MM.1S (cell line): ENCODE results near the gene MYO9B.

ENCODE experiments used
- DNase-seq: peaks from one replicate; pipeline ENCODE4 v3.0.0-alpha.2; 2015
- H2AFZ ChIP-seq: fragments of 300-600 bp; sonication (generic); 2 replicates; pipeline ENCODE4 v1.6.0; 2016; ENCODE audit warnings: antibody characterized with exemption, low read length
- H3F3A ChIP-seq: fragments of 300-600 bp; sonication (generic); 2 replicates; pipeline ENCODE4 v1.6.1; 2016; ENCODE audit warnings: mild to moderate bottlenecking, antibody characterized with exemption, low read length, moderate library complexity, mixed read lengths; ENCODE audit not compliant: insufficient read depth
- H3K27ac ChIP-seq: fragments of 300-600 bp; sonication (generic); 2 replicates; pipeline ENCODE4 v1.5.1; 2016; ENCODE audit warnings: mild to moderate bottlenecking, low read length
- H3K27me3 ChIP-seq: fragments of 300-600 bp; sonication (generic); replicated peaks from 2 replicates; pipeline ENCODE4 v1.6.0; 2016; ENCODE audit warnings: low read length; ENCODE audit not compliant: insufficient read depth
- H3K36me3 ChIP-seq: fragments of 300-600 bp; sonication (generic); replicated peaks from 2 replicates; pipeline ENCODE4 v1.6.1; 2016; ENCODE audit warnings: mild to moderate bottlenecking, low read length, mixed read lengths; ENCODE audit not compliant: insufficient read depth
- H3K4me1 ChIP-seq: fragments of 300-600 bp; sonication (generic); 2 replicates; pipeline ENCODE4 v1.6.1; 2016; ENCODE audit warnings: low read length, mixed read lengths
- H3K4me2 ChIP-seq: fragments of 300-600 bp; sonication (generic); 2 replicates; pipeline ENCODE4 v1.6.0; 2016; ENCODE audit warnings: low read depth, low read length
- H3K4me3 ChIP-seq: fragments of 300-600 bp; sonication (generic); 2 replicates; pipeline ENCODE4 v1.5.1; 2016; ENCODE audit warnings: low read length, mixed read lengths
- H3K79me2 ChIP-seq: fragments of 300-600 bp; sonication (generic); 2 replicates; pipeline ENCODE4 v1.6.1; 2016; ENCODE audit warnings: mixed run types, low read length, mixed read lengths
- H3K9ac ChIP-seq: fragments of 300-600 bp; sonication (generic); 2 replicates; pipeline ENCODE4 v1.6.1; 2016; ENCODE audit warnings: low read length, mixed read lengths
- H3K9me2 ChIP-seq: fragments of 300-600 bp; sonication (generic); replicated peaks from 2 replicates; pipeline ENCODE4 v1.6.1; 2016; ENCODE audit warnings: mild to moderate bottlenecking, low read length, mixed read lengths; ENCODE audit not compliant: insufficient read depth
- H3K9me3 ChIP-seq: fragments of 300-600 bp; sonication (generic); replicated peaks from 2 replicates; pipeline ENCODE4 v1.6.1; 2016; ENCODE audit warnings: mild to moderate bottlenecking, low read length, mixed read lengths; ENCODE audit not compliant: insufficient read depth
- H4K20me1 ChIP-seq: fragments of 300-600 bp; sonication (generic); 2 replicates; pipeline ENCODE4 v1.6.1; 2016; ENCODE audit warnings: mild to moderate bottlenecking, low read length, moderate library complexity, mixed read lengths; ENCODE audit not compliant: insufficient read depth
- EZH2 ChIP-seq: fragments of 300-600 bp; sonication (generic); optimal IDR thresholded peaks from 2 replicates; pipeline ENCODE3; 2017; ENCODE audit warnings: low read depth, mild to moderate bottlenecking, antibody characterized with exemption, low read length, mixed read lengths
- EZH2phosphoT487 ChIP-seq: fragments of 300-600 bp; sonication (generic); IDR thresholded peaks from 2 replicates; pipeline ENCODE4 v1.6.1; 2018; ENCODE audit warnings: antibody characterized with exemption, low read length
- TF ChIP-seq, protein P1 (sequence below): fragments of 300-600 bp; sonication (generic); IDR thresholded peaks from 2 replicates; pipeline ENCODE4 v1.5.1; 2016; ENCODE audit warnings: antibody characterized with exemption, low read length, mixed read lengths

The MYO9B gene

DNA sequence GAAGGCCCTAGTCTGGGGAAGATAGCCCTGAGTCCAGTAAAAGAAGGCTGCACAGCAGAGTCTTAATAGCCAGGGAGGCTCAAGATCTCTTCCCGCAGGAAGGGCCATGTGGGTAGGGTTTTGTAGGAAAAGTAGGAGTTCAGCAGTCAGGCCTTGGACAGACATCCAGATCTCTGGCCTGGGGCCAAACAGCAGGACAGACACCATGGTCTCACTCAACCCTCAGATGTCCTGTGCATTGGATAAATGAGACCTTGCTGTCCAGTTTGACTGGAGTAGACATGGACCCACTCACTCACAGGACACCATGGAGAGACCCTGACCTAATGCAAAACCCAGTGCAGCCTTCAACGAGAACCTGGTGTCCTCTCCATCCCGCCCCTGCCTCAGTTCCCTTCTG, 154.3 kb downstream of the MYO9B start:
- no peak for DNase-seq
- Histone ChIP-seq H3K79me2 (peaks cover 4% of the 10 kb centered on the region; the same call in 1 of the 2 replicates), H2AFZ (no peak overlapping the region), H3K4me1 (peaks cover 8% of the 10 kb centered on the region; the same call in 1 of the 2 replicates), H3K4me3 (no peak overlapping the region), H3K36me3 (no peaks in the 10 kb centered on the region), H3K9me2 (no peaks in the 10 kb centered on the region), H3F3A (no peaks in the 10 kb centered on the region), H3K27ac (no peak overlapping the region), H3K4me2 (no peak overlapping the region), H3K9ac (no peak overlapping the region), H4K20me1 (no peaks in the 10 kb centered on the region), H3K9me3 (no peaks in the 10 kb centered on the region), H3K27me3 (no peaks in the 10 kb centered on the region)
- TF ChIP-seq EZH2 (no peak), EZH2phosphoT487 (no peak)
- TF ChIP-seq, protein P1, sequence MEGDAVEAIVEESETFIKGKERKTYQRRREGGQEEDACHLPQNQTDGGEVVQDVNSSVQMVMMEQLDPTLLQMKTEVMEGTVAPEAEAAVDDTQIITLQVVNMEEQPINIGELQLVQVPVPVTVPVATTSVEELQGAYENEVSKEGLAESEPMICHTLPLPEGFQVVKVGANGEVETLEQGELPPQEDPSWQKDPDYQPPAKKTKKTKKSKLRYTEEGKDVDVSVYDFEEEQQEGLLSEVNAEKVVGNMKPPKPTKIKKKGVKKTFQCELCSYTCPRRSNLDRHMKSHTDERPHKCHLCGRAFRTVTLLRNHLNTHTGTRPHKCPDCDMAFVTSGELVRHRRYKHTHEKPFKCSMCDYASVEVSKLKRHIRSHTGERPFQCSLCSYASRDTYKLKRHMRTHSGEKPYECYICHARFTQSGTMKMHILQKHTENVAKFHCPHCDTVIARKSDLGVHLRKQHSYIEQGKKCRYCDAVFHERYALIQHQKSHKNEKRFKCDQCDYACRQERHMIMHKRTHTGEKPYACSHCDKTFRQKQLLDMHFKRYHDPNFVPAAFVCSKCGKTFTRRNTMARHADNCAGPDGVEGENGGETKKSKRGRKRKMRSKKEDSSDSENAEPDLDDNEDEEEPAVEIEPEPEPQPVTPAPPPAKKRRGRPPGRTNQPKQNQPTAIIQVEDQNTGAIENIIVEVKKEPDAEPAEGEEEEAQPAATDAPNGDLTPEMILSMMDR, result no peak

DNA sequence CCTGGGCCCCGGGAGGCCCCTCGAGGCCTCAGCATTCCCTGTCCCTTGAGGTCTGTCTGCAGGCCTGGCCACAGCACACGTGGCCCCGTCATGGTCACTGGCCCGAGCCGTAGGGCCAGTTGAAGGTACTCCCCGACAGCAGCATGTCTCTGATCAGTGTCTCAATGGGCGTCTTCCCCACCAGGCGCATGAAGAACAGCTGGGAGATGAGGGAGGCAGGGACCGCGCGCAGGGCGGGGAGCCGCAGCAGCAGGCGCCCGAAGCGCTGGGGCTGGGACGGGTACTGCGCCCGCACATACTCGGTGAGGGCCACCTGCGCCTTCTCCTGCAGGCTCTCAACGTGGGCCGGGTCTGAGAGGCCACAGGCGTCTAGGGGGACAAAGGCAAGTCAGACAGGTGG, 156.7 kb downstream of the MYO9B start:
- no peaks in the 10 kb centered on the region for H3K36me3 ChIP-seq
- H4K20me1 ChIP-seq, result no peaks in the 10 kb centered on the region
- H3F3A ChIP-seq, result no peaks in the 10 kb centered on the region
- H3K27ac ChIP-seq, result no peak overlapping the region
- H2AFZ ChIP-seq, result no peak overlapping the region
- no peaks in the 10 kb centered on the region for H3K9me3 ChIP-seq
- TF ChIP-seq, protein P1, result no peak
- no peak for TF ChIP-seq EZH2
- no peak for TF ChIP-seq EZH2phosphoT487
- H3K4me1 ChIP-seq, result 0 out of 2 replicates have a peak, but pooled peaks cover 4% of the 10 kb centered on the region
- H3K9ac ChIP-seq, result no peak overlapping the region
- DNase-seq, result no peak
- no peak overlapping the region for H3K4me3 ChIP-seq
- no peaks in the 10 kb centered on the region for H3K27me3 ChIP-seq
- no peaks in the 10 kb centered on the region for H3K9me2 ChIP-seq
- peaks cover 4% of the 10 kb centered on the region; the same call in 1 of the 2 replicates for H3K79me2 ChIP-seq
- H3K4me2 ChIP-seq, result no peak overlapping the region

DNA sequence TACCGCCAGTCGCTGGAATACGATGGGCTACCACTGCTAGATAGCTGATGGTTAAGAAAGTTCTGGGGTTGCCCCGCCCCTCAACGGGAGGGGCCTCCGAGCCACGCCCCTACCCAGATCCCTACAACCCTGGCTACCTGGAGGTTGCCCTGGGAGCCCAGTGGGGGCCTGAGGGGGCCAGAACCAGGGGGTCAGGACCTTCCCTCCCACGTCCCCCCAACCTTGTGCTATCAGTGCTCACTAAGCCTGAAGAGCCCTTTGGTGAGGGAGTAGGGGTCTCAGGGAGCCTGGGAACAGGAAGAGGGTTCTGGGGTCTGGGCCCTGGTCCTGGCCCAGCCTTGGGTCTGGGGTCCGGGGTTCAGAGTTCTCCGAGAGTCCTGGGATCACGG, 159.3 kb downstream of the MYO9B start:
- TF ChIP-seq, protein P1, result no peak
- Histone ChIP-seq H3K27ac (no peak overlapping the region), H3K4me2 (peak overlapping the region; percentile 99), H3K9me2 (no peaks in the 10 kb centered on the region), H4K20me1 (no peaks in the 10 kb centered on the region), H3F3A (no peaks in the 10 kb centered on the region), H3K9ac (peak overlapping the region; percentile 48; the same call in 1 of the 2 replicates), H2AFZ (peak overlapping the region; percentile 79), H3K79me2 (peaks cover 4% of the 10 kb centered on the region; the same call in 1 of the 2 replicates), H3K4me1 (0 out of 2 replicates have a peak, but pooled peaks cover 4% of the 10 kb centered on the region), H3K9me3 (no peaks in the 10 kb centered on the region), H3K27me3 (no peaks in the 10 kb centered on the region), H3K36me3 (no peaks in the 10 kb centered on the region), H3K4me3 (peak overlapping the region; percentile 78)
- peak; percentile 66 for DNase-seq
